ENCODE measurements around the gene AP4B1.

Gene AP4B1

GRCh38 chr1:113940365-113941244, 36.0 kb upstream of the AP4B1 start:
- no peak for TF ChIP-seq CTCF (IDR thresholded peaks at IDR 0.05; ENCODE audit: low read depth, low read length)
- in situ Hi-C loops (cut with HindIII; ENCODE audit: low sequenced_read_pairs) = no loop called here
- no peak overlapping the region for H3K4me3 ChIP-seq (ENCODE audit: low read depth, low read length)
- DNase-seq (ENCODE audit: low read depth, low spot score) = no peak

- no peak overlapping the region for H3K4me3 ChIP-seq (ENCODE audit: low read depth, low read length)
- in situ Hi-C loops (cut with HindIII; ENCODE audit: low sequenced_read_pairs) = no loop called here
- no peak for TF ChIP-seq CTCF (IDR thresholded peaks at IDR 0.05; ENCODE audit: low read depth, low read length)
- DNase-seq (ENCODE audit: low read depth, low spot score) = no peak
Measured at GRCh38 chr1:113938192-113938591, 33.6 kb upstream of the AP4B1 start.

- in situ Hi-C loops (cut with HindIII; ENCODE audit: low sequenced_read_pairs) = no loop called here
- no peak for DNase-seq (ENCODE audit: low read depth, low spot score)
- TF ChIP-seq CTCF (IDR thresholded peaks at IDR 0.05; ENCODE audit: low read depth, low read length) = no peak
- H3K4me3 ChIP-seq (ENCODE audit: low read depth, low read length) = no peak overlapping the region
Measured at GRCh38 chr1:113937146-113937545, 32.5 kb upstream of the AP4B1 start.

GRCh38 chr1:113935970-113936369, 31.4 kb upstream of the AP4B1 start:
- no peak for DNase-seq (ENCODE audit: low read depth, low spot score)
- H3K4me3 ChIP-seq (ENCODE audit: low read depth, low read length) = no peak overlapping the region
- no peak for TF ChIP-seq CTCF (IDR thresholded peaks at IDR 0.05; ENCODE audit: low read depth, low read length)
- in situ Hi-C loops (cut with HindIII; ENCODE audit: low sequenced_read_pairs) = no loop called here

- H3K4me3 ChIP-seq (ENCODE audit: low read depth, low read length) = no peak overlapping the region
- no peak for TF ChIP-seq CTCF (IDR thresholded peaks at IDR 0.05; ENCODE audit: low read depth, low read length)
- DNase-seq (ENCODE audit: low read depth, low spot score) = no peak
- in situ Hi-C loops (cut with HindIII; ENCODE audit: low sequenced_read_pairs) = no loop called here
Measured at GRCh38 chr1:113935176-113935575, 30.6 kb upstream of the AP4B1 start.

GRCh38 chr1:113934511-113935055, 30.0 kb upstream of the AP4B1 start:
- in situ Hi-C loops (cut with HindIII; ENCODE audit: low sequenced_read_pairs) = no loop called here
- no peak for TF ChIP-seq CTCF (IDR thresholded peaks at IDR 0.05; ENCODE audit: low read depth, low read length)
- H3K4me3 ChIP-seq (ENCODE audit: low read depth, low read length) = no peak overlapping the region
- DNase-seq (ENCODE audit: low read depth, low spot score) = no peak

Measured in astrocyte of the spinal cord (primary cell).